NCI-H2171 (cell line): ENCODE measurements around the gene HMGN3.
"Not testable (repeated sequence)": the region's sequence is repeated elsewhere in the genome, so short reads cannot be mapped to it uniquely, and the experiment has no call there.

ENCODE experiments used
- DNase-seq: peaks from one replicate; lab custom pipeline; 2025; lab: John Stamatoyannopoulos, UW

Gene HMGN3

GRCh38 chr6:79234150-79235022 lies at the start of gene HMGN3:
Gene HMGN3 (minus strand): TSS chr6:79234682.
- peak; percentile 94 for DNase-seq

GRCh38 chr6:79280756-79281155 lies 46.3 kb upstream of the HMGN3 start:
- DNase-seq, result no peak

- DNase-seq, result no peak
These were observed 42.6 kb upstream of the HMGN3 start for GRCh38 chr6:79277109-79277508.

GRCh38 chr6:79269877-79270276 lies 35.4 kb upstream of the HMGN3 start:
- DNase-seq, result no peak

- no peak for DNase-seq
These were observed 32.6 kb upstream of the HMGN3 start for GRCh38 chr6:79267128-79267527.

- no peak for DNase-seq
These were observed 31.6 kb upstream of the HMGN3 start for GRCh38 chr6:79266051-79266450.

- no peak for DNase-seq
These were observed 28.9 kb upstream of the HMGN3 start for GRCh38 chr6:79263359-79263758.

GRCh38 chr6:79261666-79262065 lies 27.2 kb upstream of the HMGN3 start:
- DNase-seq, result no peak

- DNase-seq, result no peak
These were observed 26.3 kb upstream of the HMGN3 start for GRCh38 chr6:79260772-79261171.

GRCh38 chr6:79257381-79258205 lies 23.1 kb upstream of the HMGN3 start:
- no peak for DNase-seq

- DNase-seq, result not testable (repeated sequence)
These were observed 22.3 kb upstream of the HMGN3 start for GRCh38 chr6:79256770-79257169.

- not testable (repeated sequence) for DNase-seq
These were observed 20.6 kb upstream of the HMGN3 start for GRCh38 chr6:79255086-79255485.

GRCh38 chr6:79250559-79250958 lies 16.1 kb upstream of the HMGN3 start:
- no peak for DNase-seq

GRCh38 chr6:79250107-79250514 lies 15.6 kb upstream of the HMGN3 start:
- DNase-seq, result no peak

GRCh38 chr6:79249136-79249535 lies 14.7 kb upstream of the HMGN3 start:
- no peak for DNase-seq

- no peak for DNase-seq
These were observed 12.4 kb upstream of the HMGN3 start for GRCh38 chr6:79246891-79247290.

GRCh38 chr6:79241228-79241627 lies 6.7 kb upstream of the HMGN3 start:
- no peak for DNase-seq

- no peak for DNase-seq
These were observed 6.0 kb upstream of the HMGN3 start for GRCh38 chr6:79240509-79240908.

- DNase-seq, result no peak
These were observed 5.2 kb upstream of the HMGN3 start for GRCh38 chr6:79239536-79240168.

GRCh38 chr6:79238919-79239318 lies 4.4 kb upstream of the HMGN3 start:
- no peak for DNase-seq

- no peak for DNase-seq
These were observed 2.2 kb upstream of the HMGN3 start for GRCh38 chr6:79236711-79237110.

- peak; percentile 64 for DNase-seq
These were observed 802 bp downstream of the HMGN3 start for GRCh38 chr6:79233611-79234149.
